GM19395 (cell line): ENCODE measurements around the gene CCDC50.

ENCODE experiments used
- ATAC-seq: cut with Tn5 transposase; IDR thresholded peaks from one replicate; pipeline ENCODE4 v1.9.1; 2021; ENCODE audit warnings: mild to moderate bottlenecking, moderate library complexity; ENCODE audit not compliant: unreplicated experiment

The CCDC50 gene

DNA sequence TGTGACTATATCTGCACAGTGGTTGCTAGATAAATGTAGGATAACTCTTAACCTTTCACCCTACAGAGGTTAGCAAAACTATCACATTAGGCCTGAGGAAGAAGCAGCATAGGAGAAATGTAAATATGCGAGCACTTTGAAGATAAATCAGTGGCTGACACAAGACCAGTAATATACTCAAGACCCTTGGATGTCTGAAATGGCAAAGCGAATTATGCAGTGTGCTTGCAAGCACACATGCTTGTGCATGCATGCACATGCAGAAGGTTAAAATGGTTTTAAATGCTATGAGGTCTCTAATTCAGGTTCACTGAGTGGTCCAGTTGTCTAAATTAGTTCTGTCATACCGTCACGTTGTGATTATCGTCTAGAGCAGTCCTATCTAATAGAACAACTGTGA, 14.7 kb downstream of the CCDC50 start:
- no peak for ATAC-seq

DNA sequence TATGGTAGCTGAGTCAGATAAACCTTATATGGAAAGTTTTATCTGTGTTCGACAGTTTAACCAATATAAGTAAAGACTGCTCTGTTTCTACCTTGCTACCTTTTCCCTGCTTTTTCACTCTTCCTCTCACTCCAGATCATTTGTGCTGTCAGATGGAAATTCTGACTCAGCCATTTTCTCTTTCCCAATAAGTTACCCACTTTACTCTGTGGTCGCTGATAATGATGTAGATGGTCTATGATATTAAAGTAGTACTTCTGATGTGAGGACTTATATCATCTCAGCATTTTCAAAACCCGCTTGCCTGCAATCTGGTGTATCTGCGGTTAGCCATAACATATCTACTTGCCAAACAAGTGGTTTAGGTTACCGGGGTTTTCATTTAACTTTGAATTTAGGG, 16.1 kb downstream of the CCDC50 start:
- ATAC-seq, result no peak

- no peak for ATAC-seq
Observed at GRCh38 chr3:191347228-191347627, 18.0 kb downstream of the CCDC50 start.

- peak; percentile 45 for ATAC-seq
Observed at GRCh38 chr3:191348098-191348497, 18.9 kb downstream of the CCDC50 start.

GRCh38 chr3:191350396-191351090, 21.3 kb downstream of the CCDC50 start:
- ATAC-seq, result no peak

GRCh38 chr3:191352014-191352413, 22.8 kb downstream of the CCDC50 start:
- ATAC-seq, result no peak

DNA sequence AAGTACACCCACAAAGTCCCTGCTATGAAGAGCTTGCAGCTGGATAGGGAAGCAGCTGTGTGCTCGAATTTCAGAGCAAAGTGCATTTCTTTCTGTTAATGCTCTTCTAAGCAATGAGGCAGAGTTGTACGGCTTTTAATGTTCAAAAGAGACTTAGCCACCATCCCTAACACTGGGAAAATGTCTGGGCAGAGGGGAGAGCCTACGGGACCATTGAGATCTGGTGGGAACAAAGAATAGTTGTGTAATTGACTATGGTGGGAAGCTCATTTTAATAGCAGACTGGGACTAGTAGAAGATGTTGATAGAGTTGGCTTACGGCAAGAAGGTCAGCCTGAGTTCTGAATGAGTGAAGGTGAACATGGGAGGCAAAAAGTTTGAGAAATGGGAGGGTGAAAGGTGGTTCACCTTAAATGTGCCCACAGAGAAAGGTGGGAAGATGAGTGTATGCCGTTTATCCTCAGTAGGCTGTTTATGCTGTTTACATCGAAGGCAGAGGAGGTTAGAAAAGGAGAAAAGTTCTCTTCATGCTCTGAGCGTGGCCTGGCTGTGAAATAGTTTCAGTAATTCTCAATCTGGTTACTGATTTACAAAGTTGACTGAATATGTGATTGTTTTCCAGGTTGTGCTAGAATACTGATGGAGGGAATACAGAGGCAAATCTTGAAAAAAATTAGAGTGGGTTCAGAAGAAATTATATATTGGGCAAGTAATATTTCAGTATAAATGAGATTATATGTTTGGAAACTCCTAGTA, 24.0 kb downstream of the CCDC50 start:
- peak; percentile 49 for ATAC-seq

DNA sequence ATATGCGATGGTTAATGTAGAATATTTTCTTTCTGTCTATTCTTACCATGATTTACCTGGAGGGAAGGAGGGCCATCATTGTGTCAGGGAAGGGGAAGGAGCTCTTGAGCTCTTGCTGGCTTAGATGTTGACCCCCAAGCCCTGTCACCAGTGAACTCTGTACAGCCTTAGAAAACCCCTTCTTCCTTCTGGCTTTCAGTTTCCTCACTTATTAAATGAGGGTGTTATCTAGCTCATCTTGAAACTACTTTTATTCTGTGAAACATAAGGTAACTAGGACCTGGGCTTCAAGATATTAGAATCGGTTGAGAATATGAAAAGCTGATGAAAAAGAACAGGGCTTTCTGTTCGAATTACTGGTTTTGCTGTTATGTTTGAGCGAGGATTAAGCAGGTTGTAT, 26.2 kb downstream of the CCDC50 start:
- ATAC-seq, result peak; percentile 76

- no peak for ATAC-seq
Observed at GRCh38 chr3:191356631-191357439, 27.6 kb downstream of the CCDC50 start.

GRCh38 chr3:191357909-191358308, 28.7 kb downstream of the CCDC50 start:
- ATAC-seq, result no peak

DNA sequence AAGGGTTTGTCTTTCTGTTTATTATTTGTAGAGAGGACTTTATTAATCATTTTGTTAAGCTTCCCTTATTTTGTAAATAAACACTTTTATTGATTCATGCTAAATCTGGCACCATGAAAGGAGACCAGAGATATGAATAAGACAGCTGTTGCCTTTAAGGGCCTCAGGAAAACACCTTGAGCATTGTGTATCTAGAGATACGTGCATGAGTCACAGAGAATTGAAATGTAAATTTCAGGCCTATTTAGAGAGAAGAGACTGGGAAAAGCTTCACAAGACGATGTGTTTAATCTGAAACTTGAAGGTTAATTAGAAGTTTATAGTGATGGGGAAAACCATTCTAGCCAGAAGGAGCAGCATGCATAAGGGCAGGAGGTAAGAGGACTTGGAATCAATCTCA, 29.7 kb downstream of the CCDC50 start:
- no peak for ATAC-seq

GRCh38 chr3:191360620-191361019, 31.4 kb downstream of the CCDC50 start:
- no peak for ATAC-seq

GRCh38 chr3:191361456-191361855, 32.3 kb downstream of the CCDC50 start:
- ATAC-seq, result no peak

DNA sequence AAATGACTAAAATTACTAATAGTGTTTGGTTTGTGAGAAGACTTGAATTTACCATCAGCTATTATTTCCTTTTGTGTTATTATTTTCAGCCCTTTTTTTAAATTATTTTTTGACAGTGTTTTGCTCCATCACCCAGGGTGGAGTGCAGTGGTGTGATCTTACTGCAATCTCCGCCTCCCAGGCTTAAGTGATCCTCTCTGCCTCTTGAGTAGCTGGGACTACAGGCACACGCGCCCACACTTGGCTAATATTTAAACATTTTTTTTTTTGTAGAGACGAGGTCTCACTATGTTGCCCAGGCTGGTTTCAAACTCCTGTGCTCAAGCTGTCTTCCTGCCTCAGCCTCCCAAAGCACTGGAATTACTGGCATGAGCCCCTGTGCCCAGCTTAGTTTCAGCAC, 32.8 kb downstream of the CCDC50 start:
- no peak for ATAC-seq

DNA sequence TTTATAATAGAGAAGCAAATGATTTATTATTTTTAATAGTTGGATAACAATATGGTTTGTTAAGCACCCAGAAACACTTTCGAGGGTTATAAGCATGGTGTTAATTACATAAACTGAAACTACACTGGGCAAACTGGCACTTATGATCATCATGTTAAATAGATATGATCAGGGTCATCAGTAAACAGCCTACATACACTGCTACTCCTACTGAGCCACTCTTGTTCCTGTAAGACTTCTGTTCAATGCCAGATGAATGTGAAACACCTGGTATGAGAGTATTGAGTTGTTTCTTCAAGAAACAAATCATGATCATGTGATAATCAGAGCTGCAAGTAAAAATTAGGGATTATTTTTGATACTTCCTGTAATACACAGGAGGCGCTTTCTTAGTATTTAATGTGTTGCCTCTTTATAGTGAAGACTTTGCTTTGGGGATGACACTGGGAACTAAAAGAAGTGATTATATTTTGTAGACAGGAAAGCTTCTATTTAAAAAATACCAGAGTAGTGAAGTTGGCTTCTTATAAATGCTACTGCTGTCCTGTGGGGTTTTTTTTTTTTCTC, 33.4 kb downstream of the CCDC50 start:
- ATAC-seq, result no peak

- no peak for ATAC-seq
Observed at GRCh38 chr3:191363221-191363620, 34.0 kb downstream of the CCDC50 start.

DNA sequence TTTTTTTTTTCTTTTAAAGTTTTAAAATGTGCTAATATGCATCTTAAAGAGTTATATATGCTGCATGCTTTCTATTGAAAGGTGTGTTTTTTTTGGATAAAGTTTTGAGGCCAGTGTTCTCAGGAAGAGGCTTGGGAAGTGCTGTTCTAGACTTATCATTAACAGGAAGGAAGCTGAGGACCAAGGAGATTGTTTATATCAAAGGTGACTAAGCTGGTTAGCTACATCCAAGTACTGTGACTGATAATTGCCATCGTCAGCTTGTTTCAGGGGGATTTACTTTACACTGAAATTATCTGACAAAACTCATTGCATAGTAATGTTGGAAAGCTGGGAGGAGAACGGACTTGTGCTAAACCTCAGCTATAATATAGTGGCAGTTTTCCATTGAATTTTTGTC, 37.5 kb downstream of the CCDC50 start:
- no peak for ATAC-seq

DNA sequence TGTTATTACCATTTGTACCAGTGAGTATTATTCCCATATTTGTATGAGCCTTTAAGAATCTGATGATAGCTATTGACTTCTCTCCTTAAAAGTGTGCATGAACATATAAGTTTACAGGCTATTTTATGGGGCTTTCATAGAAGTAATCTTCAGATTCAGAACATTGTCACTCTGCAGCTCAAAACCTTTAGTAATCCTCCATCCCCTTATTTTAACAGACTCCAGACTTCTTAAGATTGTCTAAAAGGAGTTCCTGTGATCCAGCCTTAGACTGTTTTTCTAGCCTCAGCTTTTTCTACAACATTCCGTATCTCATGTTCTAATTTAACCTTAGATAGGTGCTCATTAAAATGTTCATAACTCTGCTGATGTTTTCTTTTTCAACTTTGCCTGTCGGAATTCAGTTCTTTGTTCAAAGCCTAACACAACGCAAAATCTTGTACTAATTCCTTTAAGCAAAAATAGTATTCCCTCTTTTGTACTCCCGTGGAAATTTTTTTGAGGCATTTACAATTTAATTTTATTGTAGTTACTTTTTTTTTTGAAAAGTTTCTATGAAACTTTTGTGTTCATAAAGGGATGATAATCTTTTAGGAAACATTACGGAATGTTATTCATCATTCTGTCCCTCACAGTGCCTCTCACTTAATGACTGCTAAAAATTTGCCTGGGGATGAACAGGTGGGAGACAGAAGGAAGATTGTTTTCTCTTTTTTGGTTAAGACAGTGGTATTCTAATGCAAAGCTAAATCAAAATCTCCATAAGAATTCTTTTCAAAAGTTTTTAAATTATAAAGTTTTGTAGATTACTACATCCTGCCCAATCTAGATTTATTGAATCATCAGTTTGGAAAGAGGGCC, 39.8 kb downstream of the CCDC50 start:
- no peak for ATAC-seq

DNA sequence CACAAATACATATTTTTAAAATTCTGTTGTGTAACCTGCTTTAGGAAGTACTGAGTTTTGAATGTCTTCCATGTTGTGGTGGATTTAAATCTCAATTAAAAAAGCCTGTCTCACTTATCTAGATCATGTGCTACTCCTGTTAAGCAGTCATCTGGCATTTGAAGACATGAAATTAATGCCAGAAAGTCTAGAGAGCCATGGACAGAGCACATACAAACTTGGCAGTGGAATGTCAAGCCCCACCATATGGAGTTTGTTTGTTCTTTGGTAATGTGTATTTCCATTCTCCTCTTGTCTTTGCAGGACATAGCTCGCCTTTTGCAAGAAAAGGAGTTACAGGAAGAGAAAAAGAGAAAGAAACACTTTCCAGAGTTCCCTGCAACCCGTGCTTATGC, 40.4 kb downstream of the CCDC50 start:
- no peak for ATAC-seq

DNA sequence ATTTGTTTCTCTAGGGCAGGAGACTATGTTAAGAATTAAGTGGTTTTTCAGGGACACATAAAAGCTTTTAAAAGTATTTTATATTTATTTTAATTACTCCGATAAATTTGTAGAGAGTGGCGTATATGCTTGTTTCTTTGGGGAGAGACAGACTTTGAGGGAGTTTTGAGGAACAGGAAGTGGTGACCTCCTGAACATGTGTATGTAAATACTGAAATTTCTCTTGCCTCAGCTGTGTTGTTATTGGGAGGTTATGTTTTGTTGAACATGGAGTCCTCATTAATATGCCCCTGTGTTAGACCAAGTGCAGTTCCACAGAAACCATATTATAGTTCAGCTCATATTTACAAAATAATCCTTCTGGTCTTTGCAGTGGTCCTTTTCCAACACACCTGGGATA, 42.9 kb downstream of the CCDC50 start:
- peak; percentile 65 for ATAC-seq
